Measurements from ENCODE around the gene CTSL.

Gene CTSL

GRCh38 chr9:87732344-87732743, 6.4 kb downstream of the CTSL start:
- ChIA-PET CTCF (no interaction called here), POLR2A (no interaction called here)
- TF ChIP-seq BHLHE40 (IDR thresholded peaks at IDR 0.05; ENCODE audit: borderline replicate concordance) (no peak), SP1 (IDR thresholded peaks at IDR 0.05) (no peak), ARNT (IDR thresholded peaks at IDR 0.05) (no peak), ZNF384 (IDR thresholded peaks at IDR 0.05) (no peak), ELF4 (IDR thresholded peaks at IDR 0.05) (no peak), SUZ12 (IDR thresholded peaks at IDR 0.05) (no peak), FOXM1 (IDR thresholded peaks at IDR 0.05; ENCODE audit: borderline replicate concordance) (no peak)
- TF ChIP-seq, protein P1, sequence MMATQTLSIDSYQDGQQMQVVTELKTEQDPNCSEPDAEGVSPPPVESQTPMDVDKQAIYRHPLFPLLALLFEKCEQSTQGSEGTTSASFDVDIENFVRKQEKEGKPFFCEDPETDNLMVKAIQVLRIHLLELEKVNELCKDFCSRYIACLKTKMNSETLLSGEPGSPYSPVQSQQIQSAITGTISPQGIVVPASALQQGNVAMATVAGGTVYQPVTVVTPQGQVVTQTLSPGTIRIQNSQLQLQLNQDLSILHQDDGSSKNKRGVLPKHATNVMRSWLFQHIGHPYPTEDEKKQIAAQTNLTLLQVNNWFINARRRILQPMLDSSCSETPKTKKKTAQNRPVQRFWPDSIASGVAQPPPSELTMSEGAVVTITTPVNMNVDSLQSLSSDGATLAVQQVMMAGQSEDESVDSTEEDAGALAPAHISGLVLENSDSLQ (IDR thresholded peaks at IDR 0.05): no peak
- DNase-seq (ENCODE audit: extremely low spot score): no peak

DNA sequence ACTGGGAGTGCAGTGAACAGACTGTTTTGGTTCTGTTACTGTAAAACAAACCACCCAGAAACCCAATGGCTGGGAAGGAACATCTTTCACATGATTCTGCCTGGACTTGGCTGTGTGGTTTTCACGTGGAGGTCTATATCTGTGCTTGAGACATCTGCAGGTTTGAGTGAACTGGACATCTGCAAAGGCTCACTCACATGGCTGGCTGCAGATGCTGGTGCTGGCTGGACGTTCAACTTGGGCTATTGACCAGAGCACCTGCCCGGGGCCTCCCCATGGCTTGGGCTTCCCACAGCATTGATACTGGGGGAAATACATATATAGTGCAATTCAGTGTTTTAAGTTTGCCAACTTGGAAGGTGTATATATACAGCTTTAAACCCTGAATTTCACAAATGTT, 6.8 kb downstream of the CTSL start:
- CTCF ChIA-PET: no interaction called here
- DNase-seq (ENCODE audit: extremely low spot score): no peak
- POLR2A ChIA-PET: no interaction called here
- no peak for TF ChIP-seq BHLHE40 (IDR thresholded peaks at IDR 0.05; ENCODE audit: borderline replicate concordance)
- TF ChIP-seq L3MBTL2 (conservative IDR thresholded peaks at IDR 0.05): no peak
- TF ChIP-seq, protein P1 (IDR thresholded peaks at IDR 0.05): no peak
- no peak for TF ChIP-seq HDGF (IDR thresholded peaks at IDR 0.05; ENCODE audit: borderline replicate concordance)
- TF ChIP-seq FOXK2 (IDR thresholded peaks at IDR 0.05): no peak
- no peak for TF ChIP-seq ARNT (IDR thresholded peaks at IDR 0.05)
- TF ChIP-seq FOXM1 (IDR thresholded peaks at IDR 0.05; ENCODE audit: borderline replicate concordance): no peak
- no peak for TF ChIP-seq ZNF384 (IDR thresholded peaks at IDR 0.05)
- no peak for TF ChIP-seq TARDBP (IDR thresholded peaks at IDR 0.05)
- no peak for TF ChIP-seq NFRKB (IDR thresholded peaks at IDR 0.05)
- no peak for TF ChIP-seq SUZ12 (IDR thresholded peaks at IDR 0.05)
- TF ChIP-seq ELF4 (IDR thresholded peaks at IDR 0.05): no peak
- no peak for TF ChIP-seq CTBP1 (IDR thresholded peaks at IDR 0.05; ENCODE audit: borderline replicate concordance)
- no peak for TF ChIP-seq FOXA1 (IDR thresholded peaks at IDR 0.05)
- TF ChIP-seq LEF1 (IDR thresholded peaks at IDR 0.05; ENCODE audit: borderline replicate concordance): no peak
- TF ChIP-seq SP1 (IDR thresholded peaks at IDR 0.05): no peak

GRCh38 chr9:87733273-87734052, 7.5 kb downstream of the CTSL start:
- TF ChIP-seq, protein P1 (IDR thresholded peaks at IDR 0.05): no peak
- no peak for TF ChIP-seq ZNF384 (IDR thresholded peaks at IDR 0.05)
- TF ChIP-seq TARDBP (IDR thresholded peaks at IDR 0.05): no peak
- TF ChIP-seq SP1 (IDR thresholded peaks at IDR 0.05): no peak
- no peak for TF ChIP-seq FOXM1 (IDR thresholded peaks at IDR 0.05; ENCODE audit: borderline replicate concordance)
- TF ChIP-seq HDGF (IDR thresholded peaks at IDR 0.05; ENCODE audit: borderline replicate concordance): no peak
- TF ChIP-seq NFRKB (IDR thresholded peaks at IDR 0.05): no peak
- ChIA-PET POLR2A (no interaction called here), CTCF (interaction anchor here (0.6 kb wide), 1 partner anchor 43 kb away, joined by 3 read pairs; no protein-coding TSS in a partner anchor)
- no peak for DNase-seq (ENCODE audit: extremely low spot score)

- ChIA-PET CTCF (no interaction called here), POLR2A (no interaction called here)
- TF ChIP-seq ELF4 (IDR thresholded peaks at IDR 0.05) (no peak), ARNT (IDR thresholded peaks at IDR 0.05) (no peak), LEF1 (IDR thresholded peaks at IDR 0.05; ENCODE audit: borderline replicate concordance) (no peak), FOXM1 (IDR thresholded peaks at IDR 0.05; ENCODE audit: borderline replicate concordance) (no peak)
- DNase-seq (ENCODE audit: extremely low spot score): no peak
These were observed 8.2 kb downstream of the CTSL start for GRCh38 chr9:87734106-87734505.

DNA sequence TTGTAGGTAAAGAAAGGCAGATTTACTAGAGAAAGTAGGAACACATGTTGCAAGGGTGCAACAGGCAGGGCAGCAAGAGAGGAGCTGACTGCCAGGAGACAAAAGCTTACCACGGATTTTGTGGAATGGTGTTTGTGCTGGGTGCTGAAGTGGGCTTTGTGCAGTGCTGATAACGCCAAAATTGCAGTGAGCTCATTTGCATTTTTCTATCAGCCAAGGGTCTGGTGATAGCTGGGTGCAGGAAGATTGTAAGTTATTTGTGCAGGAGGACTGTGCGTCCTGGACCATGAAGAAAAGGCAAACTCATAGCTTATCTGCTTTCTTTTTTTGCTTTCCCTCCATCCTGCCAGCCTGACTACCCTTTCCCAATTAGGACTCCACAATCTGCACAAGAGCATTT, 13.6 kb downstream of the CTSL start:
- POLR2A ChIA-PET: no interaction called here
- CTCF ChIA-PET: no interaction called here
- TF ChIP-seq ELF4 (IDR thresholded peaks at IDR 0.05): no peak
- no peak for TF ChIP-seq L3MBTL2 (conservative IDR thresholded peaks at IDR 0.05)
- no peak for TF ChIP-seq TARDBP (IDR thresholded peaks at IDR 0.05)
- TF ChIP-seq LEF1 (IDR thresholded peaks at IDR 0.05; ENCODE audit: borderline replicate concordance): no peak
- TF ChIP-seq ZNF384 (IDR thresholded peaks at IDR 0.05): no peak
- TF ChIP-seq CTBP1 (IDR thresholded peaks at IDR 0.05; ENCODE audit: borderline replicate concordance): no peak
- no peak for TF ChIP-seq NFRKB (IDR thresholded peaks at IDR 0.05)
- no peak for TF ChIP-seq ARNT (IDR thresholded peaks at IDR 0.05)
- no peak for TF ChIP-seq SP1 (IDR thresholded peaks at IDR 0.05)
- TF ChIP-seq, protein P1 (IDR thresholded peaks at IDR 0.05): no peak
- no peak for TF ChIP-seq FOXM1 (IDR thresholded peaks at IDR 0.05; ENCODE audit: borderline replicate concordance)
- no peak for TF ChIP-seq FOXK2 (IDR thresholded peaks at IDR 0.05)
- no peak for TF ChIP-seq SUZ12 (IDR thresholded peaks at IDR 0.05)
- TF ChIP-seq HDGF (IDR thresholded peaks at IDR 0.05; ENCODE audit: borderline replicate concordance): no peak
- TF ChIP-seq FOXA1 (IDR thresholded peaks at IDR 0.05): no peak
- no peak for TF ChIP-seq BHLHE40 (IDR thresholded peaks at IDR 0.05; ENCODE audit: borderline replicate concordance)
- no peak for DNase-seq (ENCODE audit: extremely low spot score)

DNA sequence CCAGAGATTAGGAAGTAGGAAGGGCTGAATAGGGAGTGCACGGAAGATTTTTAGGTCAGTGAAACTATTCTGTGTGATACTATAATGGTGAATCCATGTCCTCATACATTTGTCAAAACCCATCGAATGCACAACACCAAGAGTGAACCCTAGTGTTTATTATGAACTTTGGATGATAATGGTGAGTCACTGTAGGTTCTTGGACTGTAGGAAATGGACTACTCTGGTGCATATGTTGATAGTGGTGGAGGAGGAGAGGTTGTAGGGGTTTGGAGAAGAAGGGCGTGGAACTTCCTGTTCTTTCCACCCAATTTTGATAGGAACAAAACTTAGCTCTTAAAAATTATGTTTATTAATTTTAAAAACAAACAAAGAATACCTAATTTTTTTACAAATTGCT, 14.3 kb downstream of the CTSL start:
- POLR2A ChIA-PET: no interaction called here
- TF ChIP-seq BHLHE40 (IDR thresholded peaks at IDR 0.05; ENCODE audit: borderline replicate concordance): no peak
- no peak for TF ChIP-seq CTBP1 (IDR thresholded peaks at IDR 0.05; ENCODE audit: borderline replicate concordance)
- TF ChIP-seq ELF4 (IDR thresholded peaks at IDR 0.05): no peak
- no peak for TF ChIP-seq FOXA1 (IDR thresholded peaks at IDR 0.05)
- TF ChIP-seq L3MBTL2 (conservative IDR thresholded peaks at IDR 0.05): no peak
- no peak for TF ChIP-seq FOXK2 (IDR thresholded peaks at IDR 0.05)
- DNase-seq (ENCODE audit: extremely low spot score): no peak
- CTCF ChIA-PET: no interaction called here
